Esophagus squamous epithelium (tissue), 5 donors: Measurements from ENCODE around the gene PROX2. TPM values are rescaled to one million over a fixed set of nuclear protein-coding genes. Genes with fewer than 3 reads are reported as not detected.

Experiments used
- DNase-seq: peaks from one replicate; lab custom pipeline; 2025; lab: John Stamatoyannopoulos, UW
- H3K27ac ChIP-seq, 4 donors: fragments of 200-600 bp; sonication (generic); one replicate each; pipeline ENCODE4 v1.5.1; 2016 to 2019; ENCODE audit warnings: mild to moderate bottlenecking in 1 of 4
- H3K27me3 ChIP-seq, 4 donors: fragments of 200-600 bp; sonication (generic); 1 replicate in 3 of 4; 2 replicates in 1 of 4; pipeline versions ENCODE4 v1.5.1 to v1.6.0; 2017 to 2021; ENCODE audit warnings: antibody characterized with exemption in 1 of 4
- H3K36me3 ChIP-seq, 3 donors: fragments of 200-600 bp; sonication (generic); one replicate each; pipeline ENCODE4 v1.5.1; 2016 to 2019
- H3K4me1 ChIP-seq, 3 donors: fragments of 200-600 bp; sonication (generic); one replicate each; pipeline ENCODE4 v1.5.1; 2017 to 2019
- H3K4me3 ChIP-seq, 4 donors: fragments of 200-600 bp; sonication (generic); 1 replicate in 3 of 4; 2 replicates in 1 of 4; pipeline ENCODE4 v1.5.1; 2016 to 2019; ENCODE audit warnings: mild to moderate bottlenecking in 2 of 4, moderate library complexity in 1 of 4
- H3K9me3 ChIP-seq, 3 donors: fragments of 200-600 bp; sonication (generic); one replicate each; pipeline ENCODE4 v1.5.1; 2016 to 2019
- POLR2A ChIP-seq, 4 donors: fragments of 450-650 bp; IDR thresholded peaks; one replicate each; pipeline ENCODE4 v1.6.1; 2017; ENCODE audit warnings: antibody characterized with exemption in 4 of 4, mild to moderate bottlenecking in 4 of 4, moderate library complexity in 3 of 4
- WGBS, 2 donors: methylation state at CpG; one replicate each; pipeline ENCODE4 v1.1.5; 2018; 5-methylcytosine and 5-hydroxymethylcytosine counted together
- intact Hi-C: fragments of 100-400 bp; cut with DNase I; formaldehyde crosslinking; loops from one replicate; pipeline ENCODE4 v1.15.0; 2022
- total RNA-seq, 4 donors: library from RNA; depleted of rRNA; stranded (reverse); fragments of >200 nt; gene quantifications; one replicate each; pipeline ENCODE4 v1.1.0, GENCODE V29; 2016
- TF ChIP-seq, protein P1 (sequence below), 6 experiments: fragments of 450-650 bp in 4 of 6; fragments of 200-600 bp in 2 of 6; sonication (generic) in 2 of 6; IDR thresholded peaks; one replicate each; pipeline ENCODE4 v1.5.1; 2016 to 2019; ENCODE audit warnings: antibody characterized with exemption in 6 of 6, mild to moderate bottlenecking in 4 of 6, moderate library complexity in 4 of 6
- donor health status: DM: yes; HTN: yes; CAD: no.

The PROX2 gene
- total RNA-seq, 4 donors from 2014 or later = not detected

DNA sequence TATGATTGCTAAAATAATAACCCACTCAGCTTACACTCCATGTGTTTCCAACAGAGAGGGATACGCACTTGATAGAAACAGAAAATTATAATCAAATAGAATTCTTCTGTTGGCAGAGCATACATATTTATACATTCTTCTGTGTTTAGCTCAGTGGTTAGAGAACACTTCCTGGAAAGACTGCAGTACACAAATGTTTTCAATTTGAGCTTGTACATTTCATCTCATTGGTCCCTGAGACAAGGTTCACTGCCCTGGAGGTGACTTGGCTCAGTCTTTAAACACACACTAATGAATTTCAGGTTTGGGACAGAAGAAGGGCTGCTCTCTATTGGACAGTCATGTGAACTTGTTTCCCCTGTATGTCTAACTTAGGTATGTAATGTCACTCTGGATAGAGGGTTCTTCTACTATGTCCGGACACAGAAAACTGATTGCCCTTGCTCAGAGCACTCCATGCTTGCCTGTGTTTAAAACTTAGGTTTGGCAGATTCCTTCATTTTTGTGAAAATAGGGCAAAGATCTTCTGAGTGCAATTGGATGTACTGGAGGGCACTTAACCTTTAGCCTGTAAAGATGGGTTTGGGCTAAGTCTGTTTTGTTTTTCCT is 22.9 kb downstream of the PROX2 start:
- no peaks in the 10 kb centered on the region for H3K27me3 ChIP-seq
- TF ChIP-seq, protein P1, sequence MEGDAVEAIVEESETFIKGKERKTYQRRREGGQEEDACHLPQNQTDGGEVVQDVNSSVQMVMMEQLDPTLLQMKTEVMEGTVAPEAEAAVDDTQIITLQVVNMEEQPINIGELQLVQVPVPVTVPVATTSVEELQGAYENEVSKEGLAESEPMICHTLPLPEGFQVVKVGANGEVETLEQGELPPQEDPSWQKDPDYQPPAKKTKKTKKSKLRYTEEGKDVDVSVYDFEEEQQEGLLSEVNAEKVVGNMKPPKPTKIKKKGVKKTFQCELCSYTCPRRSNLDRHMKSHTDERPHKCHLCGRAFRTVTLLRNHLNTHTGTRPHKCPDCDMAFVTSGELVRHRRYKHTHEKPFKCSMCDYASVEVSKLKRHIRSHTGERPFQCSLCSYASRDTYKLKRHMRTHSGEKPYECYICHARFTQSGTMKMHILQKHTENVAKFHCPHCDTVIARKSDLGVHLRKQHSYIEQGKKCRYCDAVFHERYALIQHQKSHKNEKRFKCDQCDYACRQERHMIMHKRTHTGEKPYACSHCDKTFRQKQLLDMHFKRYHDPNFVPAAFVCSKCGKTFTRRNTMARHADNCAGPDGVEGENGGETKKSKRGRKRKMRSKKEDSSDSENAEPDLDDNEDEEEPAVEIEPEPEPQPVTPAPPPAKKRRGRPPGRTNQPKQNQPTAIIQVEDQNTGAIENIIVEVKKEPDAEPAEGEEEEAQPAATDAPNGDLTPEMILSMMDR (IDR thresholded peaks at IDR 0.05) = no peak
- TF ChIP-seq POLR2A (IDR thresholded peaks at IDR 0.05) = no peak
- no peak for DNase-seq
- H3K27ac ChIP-seq = peak overlapping the region in 3 of 4 donors; percentile 10 to 57 (median 45)
- H3K36me3 ChIP-seq = no peaks in the 10 kb centered on the region
- H3K9me3 ChIP-seq = no peaks in the 10 kb centered on the region
- 18 to 53% methylated on average over 2 of the region's 2 CpGs for WGBS, 2 donors
- intact Hi-C loops = no loop called here
- peaks cover 0 to 36% (median 17%) of the 10 kb centered on the region in 3 donors for H3K4me1 ChIP-seq
- no peak overlapping the region for H3K4me3 ChIP-seq

DNA sequence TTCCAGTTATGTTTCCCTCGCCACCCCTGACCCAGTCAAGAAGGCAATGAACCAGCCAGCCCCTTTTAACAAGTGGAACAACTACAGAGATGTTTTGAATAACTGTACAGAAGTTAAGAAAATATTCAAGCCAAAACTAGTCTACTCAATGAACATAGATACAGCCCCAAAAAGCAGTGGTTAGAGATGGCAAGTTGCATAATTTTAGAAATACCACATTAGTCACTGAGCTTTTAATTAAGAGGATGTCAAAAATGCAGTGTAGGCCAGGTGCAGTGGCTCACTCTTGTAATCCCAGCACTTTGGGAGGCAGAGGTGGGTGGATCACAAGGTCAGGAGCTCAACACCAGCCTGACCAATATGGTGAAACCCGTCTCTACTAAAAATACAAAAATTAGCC is 27.2 kb downstream of the PROX2 start:
- intact Hi-C loops = no loop called here
- TF ChIP-seq, protein P1 (IDR thresholded peaks at IDR 0.05) = no peak
- no peak for TF ChIP-seq POLR2A (IDR thresholded peaks at IDR 0.05)
- H3K27me3 ChIP-seq = no peaks in the 10 kb centered on the region
- no peaks in the 10 kb centered on the region for H3K9me3 ChIP-seq
- H3K27ac ChIP-seq = no peak overlapping the region
- H3K4me3 ChIP-seq = no peak overlapping the region
- 42 to 62% methylated on average over 2 of the region's 2 CpGs for WGBS, 2 donors
- H3K36me3 ChIP-seq = no peaks in the 10 kb centered on the region
- peaks cover 0 to 37% (median 7%) of the 10 kb centered on the region in 3 donors for H3K4me1 ChIP-seq
- DNase-seq = no peak

DNA sequence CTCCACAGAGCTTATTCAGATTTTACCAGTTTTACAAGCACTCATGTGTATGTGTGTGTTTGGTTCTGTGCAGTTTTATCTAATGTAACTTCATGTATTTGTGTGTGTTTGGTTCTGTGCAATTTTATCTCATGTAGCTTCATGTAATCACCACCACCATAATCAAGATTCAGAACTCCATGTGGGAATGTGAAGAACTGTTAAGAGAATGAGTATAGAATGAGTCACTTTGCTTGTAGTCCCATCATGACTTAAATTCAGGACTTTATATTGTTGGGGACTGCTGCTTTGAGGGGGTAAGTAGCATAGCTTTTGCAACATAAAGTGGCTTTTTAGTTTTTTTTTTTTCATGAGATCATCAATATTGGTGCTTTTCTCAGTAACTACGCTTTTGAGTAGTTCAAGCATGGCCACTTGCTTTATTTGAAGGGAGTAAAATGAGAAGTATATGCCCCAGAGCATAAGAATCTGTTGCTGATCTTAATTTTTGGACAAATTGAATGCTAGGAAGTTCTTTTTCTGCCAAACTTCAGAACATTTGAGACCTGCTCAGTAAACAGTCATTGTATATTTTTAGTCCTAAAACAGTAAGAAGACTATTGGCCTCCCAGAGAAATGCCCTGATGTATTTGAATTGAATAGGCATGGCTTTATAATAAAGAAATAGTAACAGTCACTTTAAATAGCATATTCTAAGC is 28.8 kb downstream of the PROX2 start:
- H3K36me3 ChIP-seq = no peaks in the 10 kb centered on the region
- intact Hi-C loops = no loop called here
- no peak overlapping the region for H3K4me3 ChIP-seq
- H3K9me3 ChIP-seq = no peaks in the 10 kb centered on the region
- H3K4me1 ChIP-seq = peaks cover 0 to 21% (median 0%) of the 10 kb centered on the region in 3 donors
- no peak for DNase-seq
- no peaks in the 10 kb centered on the region for H3K27me3 ChIP-seq
- no peak overlapping the region for H3K27ac ChIP-seq
- TF ChIP-seq, protein P1 (IDR thresholded peaks at IDR 0.05) = no peak
- TF ChIP-seq POLR2A (IDR thresholded peaks at IDR 0.05) = no peak
- 78 to 92% methylated on average over 1 of the region's 1 CpG for WGBS, 2 donors

DNA sequence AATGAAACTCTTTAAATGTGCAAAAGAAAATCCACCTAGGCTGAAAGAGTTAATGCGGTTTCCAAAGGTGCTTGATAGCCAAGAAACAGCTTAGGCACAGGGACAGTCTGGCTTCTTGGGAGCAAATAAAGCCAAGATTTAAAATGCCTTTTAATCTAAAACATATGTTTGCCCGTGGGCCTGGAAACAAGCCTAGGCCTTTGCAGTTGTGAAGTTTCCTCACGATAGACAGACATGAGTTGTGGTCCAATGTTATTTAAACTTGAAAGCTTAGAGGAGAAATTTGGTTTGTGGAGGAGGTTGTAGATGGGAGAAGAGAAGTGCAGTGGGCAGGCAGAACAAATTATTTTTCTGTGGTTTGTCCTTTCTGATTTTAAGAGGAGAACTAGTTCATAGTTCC is 29.8 kb downstream of the PROX2 start:
- no peak overlapping the region for H3K27ac ChIP-seq
- H3K4me1 ChIP-seq = peaks cover 0 to 21% (median 0%) of the 10 kb centered on the region in 3 donors
- H3K9me3 ChIP-seq = no peaks in the 10 kb centered on the region
- H3K4me3 ChIP-seq = no peak overlapping the region
- 27 to 45% methylated on average over 3 of the region's 3 CpGs for WGBS, 2 donors
- TF ChIP-seq, protein P1 (IDR thresholded peaks at IDR 0.05) = no peak
- no peak for TF ChIP-seq POLR2A (IDR thresholded peaks at IDR 0.05)
- no peaks in the 10 kb centered on the region for H3K27me3 ChIP-seq
- DNase-seq = no peak
- peaks cover 0 to 1% (median 0%) of the 10 kb centered on the region in 3 donors for H3K36me3 ChIP-seq
- intact Hi-C loops = no loop called here

DNA sequence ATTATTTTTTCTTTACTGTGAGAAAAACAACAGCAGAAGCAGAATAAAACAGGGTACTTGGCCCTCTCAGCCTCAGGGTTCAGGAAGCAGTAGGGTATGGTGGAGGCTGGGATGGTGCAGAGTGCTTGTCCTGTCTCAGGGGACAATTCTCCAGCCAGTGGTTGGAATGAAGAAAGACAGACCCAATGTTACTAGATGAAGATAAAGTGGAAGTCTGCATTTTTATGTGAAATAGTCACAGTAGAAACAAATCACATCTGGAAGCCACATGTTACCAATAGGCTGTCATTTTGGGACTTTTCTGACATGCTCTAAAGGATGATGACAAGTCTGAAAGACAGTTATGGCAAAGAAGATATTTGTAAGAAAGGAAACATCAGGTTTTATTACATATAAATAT is 32.3 kb downstream of the PROX2 start:
- Histone ChIP-seq H3K27me3 (no peaks in the 10 kb centered on the region), H3K4me3 (no peak overlapping the region), H3K36me3 (peaks cover 0 to 10% (median 0%) of the 10 kb centered on the region in 3 donors), H3K4me1 (peaks cover 0 to 21% (median 0%) of the 10 kb centered on the region in 3 donors), H3K9me3 (no peaks in the 10 kb centered on the region), H3K27ac (no peak overlapping the region)
- TF ChIP-seq, protein P1 (IDR thresholded peaks at IDR 0.05) = no peak
- no peak for TF ChIP-seq POLR2A (IDR thresholded peaks at IDR 0.05)
- intact Hi-C loops = no loop called here
- no peak for DNase-seq
